Mesothelial cell of epicardium (in vitro differentiated cells): ENCODE measurements around the gene PTGDR. TPM values are rescaled to one million over a fixed set of nuclear protein-coding genes. Genes with fewer than 3 reads are reported as not detected.

Source experiments
- DNase-seq, 2 experiments: peaks; one replicate each; pipeline ENCODE4 v3.0.0; 2021; ENCODE audit warnings: low spot score in 2 of 2; ENCODE audit not compliant: unreplicated experiment in 2 of 2
- H3K27ac Mint-ChIP-seq: 2 replicates; pipeline ENCODE4 v1.8.0; 2021; ENCODE audit warnings: mixed read lengths
- H3K27me3 Mint-ChIP-seq: 2 replicates; pipeline ENCODE4 v1.8.0; 2021; ENCODE audit warnings: low read depth, mixed read lengths
- H3K36me3 Mint-ChIP-seq: 2 replicates; pipeline ENCODE4 v1.8.0; 2021; ENCODE audit warnings: mixed read lengths
- H3K4me1 Mint-ChIP-seq: 2 replicates; pipeline ENCODE4 v1.8.0; 2021; ENCODE audit warnings: mixed read lengths
- H3K4me3 Mint-ChIP-seq: 2 replicates; pipeline ENCODE4 v1.8.0; 2021; ENCODE audit warnings: mild to moderate bottlenecking, moderate library complexity, mixed read lengths
- H3K9me3 Mint-ChIP-seq: 2 replicates; pipeline ENCODE4 v1.8.0; 2021; ENCODE audit warnings: mixed read lengths
- total RNA-seq: library from RNA; stranded (reverse); gene quantifications from 3 replicates; pipeline ENCODE4 v1.2.1, GENCODE V29; 2021
- TF ChIP-seq, protein P1 (sequence below): fragments of 200-600 bp; sonication (generic); IDR thresholded peaks from one replicate; pipeline ENCODE4 v1.5.0; 2021; ENCODE audit warnings: antibody characterized with exemption; ENCODE audit not compliant: unreplicated experiment

PTGDR gene
- total RNA-seq, 1 donor from 2014 or later: 0.07 TPM

DNA sequence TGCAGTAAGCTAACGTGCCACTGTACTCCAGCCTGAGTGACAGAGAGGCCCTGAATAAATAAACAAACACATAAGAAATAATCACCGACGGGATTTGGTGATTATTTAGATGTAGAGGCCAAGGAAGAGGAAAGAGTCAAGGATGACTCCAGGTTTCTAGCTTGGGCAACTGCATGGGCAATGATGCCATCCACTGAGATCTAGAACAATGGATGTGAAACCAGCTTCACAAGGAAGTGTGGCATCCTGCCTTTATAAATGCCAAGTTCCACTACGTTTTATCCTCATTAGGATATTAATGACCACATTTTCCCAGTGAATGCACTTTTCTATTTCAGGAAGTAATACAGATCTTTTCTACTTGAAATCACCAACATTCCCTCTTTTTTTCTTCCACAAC, 35.7 kb downstream of the PTGDR start:
- H3K27ac Mint-ChIP-seq: no peak overlapping the region
- no peak overlapping the region for H3K4me3 Mint-ChIP-seq
- DNase-seq: no peak
- no peaks in the 10 kb centered on the region for H3K9me3 Mint-ChIP-seq
- H3K27me3 Mint-ChIP-seq: peaks cover 35% of the 10 kb centered on the region
- H3K36me3 Mint-ChIP-seq: no peaks in the 10 kb centered on the region
- TF ChIP-seq, protein P1, sequence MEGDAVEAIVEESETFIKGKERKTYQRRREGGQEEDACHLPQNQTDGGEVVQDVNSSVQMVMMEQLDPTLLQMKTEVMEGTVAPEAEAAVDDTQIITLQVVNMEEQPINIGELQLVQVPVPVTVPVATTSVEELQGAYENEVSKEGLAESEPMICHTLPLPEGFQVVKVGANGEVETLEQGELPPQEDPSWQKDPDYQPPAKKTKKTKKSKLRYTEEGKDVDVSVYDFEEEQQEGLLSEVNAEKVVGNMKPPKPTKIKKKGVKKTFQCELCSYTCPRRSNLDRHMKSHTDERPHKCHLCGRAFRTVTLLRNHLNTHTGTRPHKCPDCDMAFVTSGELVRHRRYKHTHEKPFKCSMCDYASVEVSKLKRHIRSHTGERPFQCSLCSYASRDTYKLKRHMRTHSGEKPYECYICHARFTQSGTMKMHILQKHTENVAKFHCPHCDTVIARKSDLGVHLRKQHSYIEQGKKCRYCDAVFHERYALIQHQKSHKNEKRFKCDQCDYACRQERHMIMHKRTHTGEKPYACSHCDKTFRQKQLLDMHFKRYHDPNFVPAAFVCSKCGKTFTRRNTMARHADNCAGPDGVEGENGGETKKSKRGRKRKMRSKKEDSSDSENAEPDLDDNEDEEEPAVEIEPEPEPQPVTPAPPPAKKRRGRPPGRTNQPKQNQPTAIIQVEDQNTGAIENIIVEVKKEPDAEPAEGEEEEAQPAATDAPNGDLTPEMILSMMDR: no peak
- H3K4me1 Mint-ChIP-seq: no peaks in the 10 kb centered on the region

GRCh38 chr14:52304248-52304904, 36.9 kb downstream of the PTGDR start:
- H3K27ac Mint-ChIP-seq: no peak overlapping the region
- no peaks in the 10 kb centered on the region for H3K9me3 Mint-ChIP-seq
- H3K4me3 Mint-ChIP-seq: no peak overlapping the region
- TF ChIP-seq, protein P1: no peak
- no peaks in the 10 kb centered on the region for H3K4me1 Mint-ChIP-seq
- no peaks in the 10 kb centered on the region for H3K36me3 Mint-ChIP-seq
- no peak for DNase-seq
- peaks cover 45% of the 10 kb centered on the region for H3K27me3 Mint-ChIP-seq

DNA sequence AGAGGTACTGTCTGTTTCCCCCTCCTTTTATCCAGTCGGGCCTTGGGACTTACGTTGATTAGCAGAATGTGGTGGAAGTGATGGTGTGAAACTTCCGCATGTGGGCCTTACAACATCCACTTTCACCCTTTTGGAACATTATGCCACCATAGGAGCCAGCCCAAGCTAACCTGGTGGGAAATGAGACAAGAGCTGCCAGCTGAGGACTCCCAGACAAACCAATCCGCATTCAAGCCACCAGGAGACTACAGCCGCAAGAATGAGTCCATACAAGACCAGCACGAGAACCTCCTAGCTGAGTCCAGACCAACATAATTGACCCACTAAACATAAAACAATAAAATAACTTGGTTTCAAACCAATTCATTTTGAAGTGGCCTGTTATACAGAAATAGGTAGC, 37.5 kb downstream of the PTGDR start:
- Mint-ChIP-seq H3K36me3 (no peaks in the 10 kb centered on the region), H3K4me1 (no peaks in the 10 kb centered on the region), H3K27me3 (peaks cover 50% of the 10 kb centered on the region), H3K4me3 (no peak overlapping the region), H3K27ac (no peak overlapping the region), H3K9me3 (no peaks in the 10 kb centered on the region)
- no peak for DNase-seq
- TF ChIP-seq, protein P1: no peak

GRCh38 chr14:52307376-52307775, 39.9 kb downstream of the PTGDR start:
- Mint-ChIP-seq H3K4me1 (peaks cover 13% of the 10 kb centered on the region), H3K4me3 (no peak overlapping the region), H3K27me3 (peaks cover 60% of the 10 kb centered on the region), H3K9me3 (no peaks in the 10 kb centered on the region), H3K36me3 (no peaks in the 10 kb centered on the region), H3K27ac (no peak overlapping the region)
- TF ChIP-seq, protein P1: no peak
- DNase-seq: no peak

DNA sequence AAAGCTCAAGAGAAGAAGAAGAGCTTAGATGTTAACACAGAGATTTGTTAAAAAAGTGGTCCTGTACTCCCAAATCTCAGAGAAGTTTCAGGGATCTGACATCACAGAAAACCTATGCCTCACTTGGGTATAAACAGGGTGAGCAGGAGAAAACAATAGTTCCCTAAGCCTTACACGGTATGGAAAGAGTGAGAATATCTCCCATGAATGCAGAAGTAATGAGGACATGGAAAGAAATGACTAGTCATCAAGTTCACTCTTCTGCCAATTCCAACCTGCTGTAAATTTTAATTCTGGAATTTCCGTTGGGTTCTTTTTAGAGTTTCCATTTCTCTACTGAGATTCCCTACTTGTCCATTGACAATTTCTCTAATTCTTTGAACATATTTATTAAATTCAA, 40.4 kb downstream of the PTGDR start:
- Mint-ChIP-seq H3K9me3 (no peaks in the 10 kb centered on the region), H3K36me3 (no peaks in the 10 kb centered on the region), H3K4me3 (no peak overlapping the region), H3K4me1 (peaks cover 18% of the 10 kb centered on the region), H3K27ac (no peak overlapping the region), H3K27me3 (peaks cover 59% of the 10 kb centered on the region)
- TF ChIP-seq, protein P1: no peak
- DNase-seq: no peak
